PC-3 (cell line): ENCODE results near the gene FYN. TPM values are rescaled to one million over a fixed set of nuclear protein-coding genes. Genes with fewer than 3 reads are reported as not detected.

ENCODE experiments used
- ATAC-seq: fragments of 200-7000 bp; cut with Tn5 transposase; 2 replicates; pipeline ENCODE4 v1.9.1; 2020; ENCODE audit warnings: mild to moderate bottlenecking, moderate library complexity
- BruUV-seq: library from RNA; stranded (reverse); fragments of 400-500 nt; replicated peaks from 2 replicates; lab custom pipeline; 2021; lab: Mats Ljungman, UMichigan
- CTCF ChIA-PET: fragments of 300-600 bp; sonication (Branson Sonifier 250); formaldehyde crosslinking; loops from one replicate; lab custom pipeline; 2022; ENCODE audit warnings: antibody characterized with exemption; lab: Charles Lee
- POLR2A ChIA-PET: fragments of 300-600 bp; sonication (Branson Sonifier 250); formaldehyde crosslinking; loops from one replicate; lab custom pipeline; 2022; ENCODE audit warnings: antibody characterized with exemption; ENCODE audit not compliant: unreplicated experiment; lab: Charles Lee
- DNase-seq: peaks from one replicate; pipeline ENCODE4 v3.0.0-alpha.2; 2015
- H2AFZ ChIP-seq: fragments of 300-600 bp; sonication (generic); 2 replicates; pipeline ENCODE4 v1.6.0; 2016; ENCODE audit warnings: antibody characterized with exemption, low read length
- H3F3A ChIP-seq: fragments of 300-600 bp; sonication (generic); one replicate; pipeline ENCODE4 v1.6.0; 2017; ENCODE audit warnings: antibody characterized with exemption, low read length, control low read depth, mild to moderate bottlenecking; ENCODE audit not compliant: unreplicated experiment
- H3K27ac ChIP-seq: fragments of 300-600 bp; sonication (generic); 2 replicates; pipeline ENCODE4 v1.5.1; 2016; ENCODE audit warnings: mild to moderate bottlenecking, low read length
- H3K27me3 ChIP-seq: fragments of 300-600 bp; sonication (generic); 2 replicates; pipeline ENCODE4 v1.6.1; 2016; ENCODE audit warnings: low read length, mixed read lengths
- H3K36me3 ChIP-seq: fragments of 300-600 bp; sonication (generic); 2 replicates; pipeline ENCODE4 v1.6.1; 2016; ENCODE audit warnings: low read depth, mixed run types, low read length, mixed read lengths
- H3K4me1 ChIP-seq: fragments of 300-600 bp; sonication (generic); 2 replicates; pipeline ENCODE4 v1.5.1; 2016; ENCODE audit warnings: low read length; ENCODE audit not compliant: insufficient read depth
- H3K4me2 ChIP-seq: fragments of 300-600 bp; sonication (generic); 2 replicates; pipeline ENCODE4 v1.6.0; 2016; ENCODE audit warnings: low read length
- H3K4me3 ChIP-seq: fragments of 300-600 bp; sonication (generic); 2 replicates; pipeline ENCODE4 v1.5.1; 2016; ENCODE audit warnings: mild to moderate bottlenecking, low read length, mixed read lengths
- H3K79me2 ChIP-seq: fragments of 300-600 bp; sonication (generic); 2 replicates; pipeline ENCODE4 v1.6.1; 2017; ENCODE audit warnings: low read length, mixed read lengths
- H3K9ac ChIP-seq: fragments of 300-600 bp; sonication (generic); 2 replicates; pipeline ENCODE4 v1.6.0; 2016; ENCODE audit warnings: mild to moderate bottlenecking, low read length
- H3K9me2 ChIP-seq: fragments of 300-600 bp; sonication (generic); replicated peaks from 2 replicates; pipeline ENCODE4 v1.6.1; 2016; ENCODE audit warnings: mixed run types, low read length, mixed read lengths
- H3K9me3 ChIP-seq: fragments of 300-600 bp; sonication (generic); 2 replicates; pipeline ENCODE4 v1.6.1; 2016; ENCODE audit warnings: low read length, mixed read lengths
- H4K20me1 ChIP-seq: fragments of 300-600 bp; sonication (generic); 2 replicates; pipeline ENCODE4 v1.6.1; 2016; ENCODE audit warnings: low read length, mixed read lengths
- CTCF ChIP-seq: fragments of 300-600 bp; sonication (generic); conservative IDR thresholded peaks from 2 replicates; pipeline ENCODE4 v1.5.1; 2017; ENCODE audit warnings: antibody characterized with exemption, low read depth, mild to moderate bottlenecking, low read length
- EZH2 ChIP-seq: fragments of 300-600 bp; sonication (generic); IDR thresholded peaks from one replicate; pipeline ENCODE4 v1.6.1; 2017; ENCODE audit warnings: antibody characterized with exemption, mild to moderate bottlenecking, low read length; ENCODE audit not compliant: unreplicated experiment
- EZH2phosphoT487 ChIP-seq: fragments of 300-600 bp; sonication (generic); IDR thresholded peaks from 2 replicates; pipeline ENCODE4 v1.6.1; 2018; ENCODE audit warnings: mild to moderate bottlenecking, antibody characterized with exemption, low read length, borderline replicate concordance
- intact Hi-C: fragments of 100-400 bp; cut with micrococcal nuclease; formaldehyde crosslinking; loops from 2 replicates; pipeline ENCODE4 v1.9.0; 2023
- total RNA-seq: library from RNA; depleted of rRNA; stranded (reverse); fragments of >200 nt; gene quantifications from 2 replicates; pipeline ENCODE4 v1.2.3, GENCODE V29; 2014

FYN gene
- total RNA-seq, 1 experiment from 2014 or later, result 27.6 TPM

GRCh38 chr6:111713811-111714210, 159.4 kb downstream of the FYN start:
- BruUV-seq, result no TSS peak
- CTCF ChIA-PET, result no interaction called here
- intact Hi-C loops, result loop anchor here (5.0 kb wide), 2 partner anchors 158 to 453 kb away; partner anchors contain the start of gene FYN

GRCh38 chr6:111713236-111713635, 160.0 kb downstream of the FYN start:
- no peak overlapping the region for H3K9ac ChIP-seq
- POLR2A ChIA-PET, result no interaction called here
- no peaks in the 10 kb centered on the region for H3K36me3 ChIP-seq
- intact Hi-C loops, result loop anchor here (5.0 kb wide), 2 partner anchors 159 to 454 kb away; partner anchors contain the start of gene FYN
- H3K4me2 ChIP-seq, result no peak overlapping the region
- no peaks in the 10 kb centered on the region for H3F3A ChIP-seq
- no peaks in the 10 kb centered on the region for H4K20me1 ChIP-seq
- no peaks in the 10 kb centered on the region for H3K79me2 ChIP-seq
- CTCF ChIA-PET, result no interaction called here
- H3K27me3 ChIP-seq, result no peaks in the 10 kb centered on the region
- DNase-seq (no peak), ATAC-seq (no peak)
- no peak for TF ChIP-seq EZH2phosphoT487
- TF ChIP-seq CTCF, result no peak
- no peak for TF ChIP-seq EZH2
- H3K27ac ChIP-seq, result no peak overlapping the region
- no peaks in the 10 kb centered on the region for H3K9me2 ChIP-seq
- no TSS peak for BruUV-seq
- no peaks in the 10 kb centered on the region for H3K9me3 ChIP-seq
- H3K4me3 ChIP-seq, result no peak overlapping the region
- no peak overlapping the region for H2AFZ ChIP-seq
- peaks cover 4% of the 10 kb centered on the region; the same call in 1 of the 2 replicates for H3K4me1 ChIP-seq

More at GRCh38 chr6:111713811-111714210, 159.4 kb downstream of the FYN start:
- TF ChIP-seq EZH2phosphoT487 (no peak), CTCF (no peak), EZH2 (no peak)
- peaks cover 4% of the 10 kb centered on the region; the same call in 1 of the 2 replicates for H3K4me1 ChIP-seq
- no peak overlapping the region for H3K4me2 ChIP-seq
- no peaks in the 10 kb centered on the region for H3K79me2 ChIP-seq
- H3K36me3 ChIP-seq, result no peaks in the 10 kb centered on the region
- POLR2A ChIA-PET, result no interaction called here
- H3F3A ChIP-seq, result no peaks in the 10 kb centered on the region
- H4K20me1 ChIP-seq, result no peaks in the 10 kb centered on the region
- ATAC-seq (no peak), DNase-seq (no peak)
- H3K9me3 ChIP-seq, result no peaks in the 10 kb centered on the region
- no peak overlapping the region for H3K9ac ChIP-seq
- no peak overlapping the region for H3K27ac ChIP-seq
- no peaks in the 10 kb centered on the region for H3K9me2 ChIP-seq
- no peak overlapping the region for H3K4me3 ChIP-seq
- H2AFZ ChIP-seq, result no peak overlapping the region
- no peaks in the 10 kb centered on the region for H3K27me3 ChIP-seq

- intact Hi-C loops, result loop anchor here (5.0 kb wide), 2 partner anchors 160 to 455 kb away; partner anchors contain the start of gene FYN
- no peaks in the 10 kb centered on the region for H3K9me2 ChIP-seq
- DNase-seq (no peak), ATAC-seq (no peak)
- TF ChIP-seq EZH2phosphoT487 (no peak), CTCF (no peak), EZH2 (no peak)
- no peak overlapping the region for H3K4me3 ChIP-seq
- ChIA-PET POLR2A (no interaction called here), CTCF (no interaction called here)
- H2AFZ ChIP-seq, result no peak overlapping the region
- no peak overlapping the region for H3K27ac ChIP-seq
- no peaks in the 10 kb centered on the region for H3F3A ChIP-seq
- no peaks in the 10 kb centered on the region for H4K20me1 ChIP-seq
- no peak overlapping the region for H3K9ac ChIP-seq
- no peaks in the 10 kb centered on the region for H3K36me3 ChIP-seq
- H3K4me1 ChIP-seq, result peaks cover 4% of the 10 kb centered on the region; the same call in 1 of the 2 replicates
- no peaks in the 10 kb centered on the region for H3K79me2 ChIP-seq
- H3K4me2 ChIP-seq, result no peak overlapping the region
- no peaks in the 10 kb centered on the region for H3K27me3 ChIP-seq
- no peaks in the 10 kb centered on the region for H3K9me3 ChIP-seq
- BruUV-seq, result no TSS peak
Measured at GRCh38 chr6:111711984-111712752, 161.1 kb downstream of the FYN start.
